Measurements from ENCODE around the gene ZRANB2. TPM values are rescaled to one million over a fixed set of nuclear protein-coding genes. Genes with fewer than 3 reads are reported as not detected.

ZRANB2 gene
- total RNA-seq, 1 experiment from 2014 or later: 103 TPM

DNA sequence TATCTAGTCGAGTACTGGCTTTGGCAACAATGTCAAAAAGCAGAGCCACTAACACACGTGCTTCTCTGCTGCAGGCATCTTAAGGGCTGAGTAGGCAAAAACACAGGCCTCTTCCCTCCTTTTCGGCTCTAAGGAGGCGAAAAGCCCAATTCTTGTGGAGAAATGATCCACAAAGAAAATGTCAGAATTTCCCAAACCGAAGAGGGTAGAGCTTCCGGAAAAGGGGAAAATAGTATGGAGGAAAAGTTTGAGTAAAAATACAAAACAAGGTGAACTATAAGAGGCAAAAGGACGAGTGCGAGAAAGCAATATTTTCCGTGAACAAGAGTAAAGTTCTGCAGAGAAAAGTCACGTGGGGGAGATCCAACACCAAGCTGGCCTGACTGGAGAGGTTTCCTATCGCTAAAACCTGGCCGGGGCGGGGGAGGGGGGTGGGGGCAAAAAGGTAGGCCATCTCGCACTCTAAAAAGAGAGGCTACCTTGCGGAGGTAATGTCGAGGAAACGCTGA lies 551 bp downstream of the ZRANB2 start:
- Histone ChIP-seq H2BK120ac (ENCODE audit: low read depth, low read length, poor library complexity, severe bottlenecking) (no peak overlapping the region), H4K20me1 (ENCODE audit: control insufficient read depth, insufficient read depth, insufficient read length) (no peaks in the 10 kb centered on the region), H2BK5ac (ENCODE audit: insufficient read length, low read length) (peak overlapping the region; percentile 91), H4K8ac (replicated peaks; ENCODE audit: insufficient read length, low read depth, low read length) (peak overlapping the region; percentile 41), H3K18ac (ENCODE audit: insufficient read length, low read depth, low read length) (peak overlapping the region; percentile 85), H4K91ac (ENCODE audit: insufficient read length, low read depth, low read length) (no peak overlapping the region), H3K14ac (ENCODE audit: insufficient read depth, low read length) (peak overlapping the region; percentile 87), H2BK15ac (ENCODE audit: low read depth, low read length) (no peak overlapping the region), H2BK20ac (ENCODE audit: low read depth, low read length, poor library complexity, severe bottlenecking) (no peak overlapping the region), H3K4me2 (ENCODE audit: insufficient read depth, insufficient read length, low read length) (peak overlapping the region; percentile 72), H3T11ph (ENCODE audit: low read length) (no peak overlapping the region), H2AFZ (ENCODE audit: low read length) (no peak overlapping the region), H3K23me2 (ENCODE audit: insufficient read length, low read depth, low read length, poor library complexity, severe bottlenecking) (no peaks in the 10 kb centered on the region), H3K79me1 (ENCODE audit: insufficient read depth, low read depth, low read length, poor library complexity, severe bottlenecking) (no peaks in the 10 kb centered on the region), H4K5ac (ENCODE audit: insufficient read length, low read depth, low read length) (peak overlapping the region; percentile 96), H3K4me1 (ENCODE audit: insufficient read depth, low read length) (no peaks in the 10 kb centered on the region), H3K56ac (ENCODE audit: insufficient read length, low read depth, low read length) (peak overlapping the region; percentile 39), H3K9ac (ENCODE audit: extremely low read depth, insufficient read length, low read length) (peak overlapping the region; percentile 100), H3K23ac (ENCODE audit: insufficient read length, low read depth, low read length) (no peak overlapping the region), H2AK5ac (ENCODE audit: insufficient read length, low read length) (no peak overlapping the region), H3K27ac (ENCODE audit: insufficient read length, low read depth, low read length) (no peak overlapping the region), H3K79me2 (ENCODE audit: insufficient read depth, low read length) (peaks cover 16% of the 10 kb centered on the region), H3K4ac (ENCODE audit: low read depth, low read length) (no peak overlapping the region), H2BK12ac (ENCODE audit: insufficient read length, low read depth, low read length) (no peak overlapping the region), H3K9me3 (ENCODE audit: control insufficient read depth, low read depth, low read length) (no peaks in the 10 kb centered on the region), H3K27me3 (ENCODE audit: insufficient read depth, low read length) (no peaks in the 10 kb centered on the region)
- no peak for DNase-seq
- H3K4me1 Mint-ChIP-seq: peaks cover 11 to 13% of the 10 kb centered on the region in 2 experiments
- peaks cover 32% of the 10 kb centered on the region for H3K27me3 Mint-ChIP-seq (ENCODE audit: low read depth)
- no peaks in the 10 kb centered on the region; a peak in 2 of 5 replicates for H3K9me3 Mint-ChIP-seq
- TF ChIP-seq, protein P1, sequence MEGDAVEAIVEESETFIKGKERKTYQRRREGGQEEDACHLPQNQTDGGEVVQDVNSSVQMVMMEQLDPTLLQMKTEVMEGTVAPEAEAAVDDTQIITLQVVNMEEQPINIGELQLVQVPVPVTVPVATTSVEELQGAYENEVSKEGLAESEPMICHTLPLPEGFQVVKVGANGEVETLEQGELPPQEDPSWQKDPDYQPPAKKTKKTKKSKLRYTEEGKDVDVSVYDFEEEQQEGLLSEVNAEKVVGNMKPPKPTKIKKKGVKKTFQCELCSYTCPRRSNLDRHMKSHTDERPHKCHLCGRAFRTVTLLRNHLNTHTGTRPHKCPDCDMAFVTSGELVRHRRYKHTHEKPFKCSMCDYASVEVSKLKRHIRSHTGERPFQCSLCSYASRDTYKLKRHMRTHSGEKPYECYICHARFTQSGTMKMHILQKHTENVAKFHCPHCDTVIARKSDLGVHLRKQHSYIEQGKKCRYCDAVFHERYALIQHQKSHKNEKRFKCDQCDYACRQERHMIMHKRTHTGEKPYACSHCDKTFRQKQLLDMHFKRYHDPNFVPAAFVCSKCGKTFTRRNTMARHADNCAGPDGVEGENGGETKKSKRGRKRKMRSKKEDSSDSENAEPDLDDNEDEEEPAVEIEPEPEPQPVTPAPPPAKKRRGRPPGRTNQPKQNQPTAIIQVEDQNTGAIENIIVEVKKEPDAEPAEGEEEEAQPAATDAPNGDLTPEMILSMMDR (conservative IDR thresholded peaks at IDR 0.05): no peak
- WGBS (ENCODE audit: extremely low coverage, insufficient read length, low lambda C conversion rate): no CpG with 5 or more reads among the region's 17 CpGs
- peaks cover 22 to 35% (median 32%) of the 10 kb centered on the region in 3 experiments; a peak in 6 of 7 replicates for H3K36me3 Mint-ChIP-seq (ENCODE audit: insufficient read depth in 1 of 3, low read depth in 3 of 3)
- H3K27ac Mint-ChIP-seq: peak overlapping the region; percentile 82 to 100 (median 100)
- peak overlapping the region; percentile 98 to 99 for H3K4me3 Mint-ChIP-seq
